NCI-H524 (cell line): ENCODE data around the gene CRYGB.
"Not testable (repeated sequence)": the region's sequence is repeated elsewhere in the genome, so short reads cannot be mapped to it uniquely, and the experiment has no call there.

Experiments
- DNase-seq, 2 experiments: peaks; one replicate each; lab custom pipeline; 2025; lab: John Stamatoyannopoulos, UW

CRYGB gene

DNA sequence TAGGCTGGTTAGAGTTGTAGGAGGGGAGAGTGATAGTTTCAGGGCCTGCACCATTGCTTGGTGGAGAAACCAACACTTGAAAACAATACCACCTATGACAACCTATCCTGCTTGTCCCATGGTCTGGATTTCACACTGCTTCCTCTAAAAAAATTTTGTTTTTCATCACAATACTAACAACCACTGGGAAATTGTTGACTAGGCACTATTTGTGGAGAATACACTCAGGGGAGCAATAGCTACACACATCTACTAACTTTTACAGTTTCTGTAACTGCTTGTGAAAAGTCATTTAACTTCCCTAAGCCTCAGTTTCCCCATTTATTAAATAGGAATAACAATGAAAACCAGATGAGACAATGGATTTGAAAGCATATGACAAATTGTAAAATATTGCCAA, 4.1 kb upstream of the CRYGB start:
- DNase-seq: no peak

DNA sequence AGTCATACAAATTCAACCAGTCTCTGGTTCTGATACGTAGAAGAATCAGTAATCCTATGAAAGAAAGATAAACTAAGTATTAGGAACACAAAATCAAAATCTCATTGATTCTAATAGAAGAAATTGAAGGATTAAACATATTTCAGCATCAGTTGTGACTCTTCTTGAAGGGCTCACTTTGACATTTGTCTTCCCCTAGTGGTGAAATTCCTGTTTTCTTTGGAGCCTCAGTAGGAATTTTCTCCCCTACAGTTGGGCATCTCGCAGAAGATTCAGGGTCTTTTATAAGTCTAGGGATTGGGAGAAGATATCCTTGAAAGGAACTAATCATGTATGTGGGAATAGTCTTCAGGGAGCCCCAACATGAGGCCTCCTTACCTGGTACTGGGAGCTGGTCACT, 2.8 kb upstream of the CRYGB start:
- no peak for DNase-seq

DNA sequence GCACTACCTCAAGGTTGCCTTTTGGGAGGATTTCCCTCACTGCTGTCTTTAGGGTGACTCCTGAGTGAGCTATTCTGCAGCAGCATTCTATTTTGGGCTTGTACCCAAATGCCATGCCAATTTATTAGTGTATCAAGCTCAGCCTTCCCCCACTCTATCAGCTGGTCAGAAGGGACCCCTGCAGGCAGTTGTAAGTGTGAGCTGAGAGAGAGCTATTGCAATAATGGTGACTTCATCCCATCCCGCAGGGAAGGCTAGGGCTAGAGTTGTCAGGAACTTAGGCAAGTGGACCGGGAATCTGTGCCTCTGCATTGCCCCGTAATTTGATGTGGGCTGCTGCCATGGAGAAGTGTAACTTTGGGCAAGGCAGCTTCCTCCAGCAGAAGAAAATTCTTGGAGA, 1.8 kb upstream of the CRYGB start:
- no peak for DNase-seq

DNA sequence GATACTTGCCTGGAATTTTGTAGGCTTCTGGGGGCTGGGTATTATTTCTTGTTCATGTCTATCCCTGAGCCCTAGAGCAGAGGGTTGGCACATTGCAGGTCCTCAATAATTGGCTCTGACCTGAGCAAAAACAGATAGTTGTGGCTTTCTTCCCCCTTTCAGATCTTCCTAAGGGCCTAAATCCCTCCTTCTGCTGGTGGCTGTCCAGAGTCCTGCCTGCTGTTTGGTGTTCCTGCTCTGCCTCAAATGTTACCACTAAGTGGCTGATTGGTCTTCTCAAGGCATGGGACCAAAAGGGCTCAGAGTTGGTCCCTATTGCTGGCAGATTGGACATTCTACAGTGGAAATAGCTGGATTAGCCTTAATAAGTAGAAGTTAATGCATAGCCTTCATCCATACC, 1.1 kb upstream of the CRYGB start:
- no peak for DNase-seq

DNA sequence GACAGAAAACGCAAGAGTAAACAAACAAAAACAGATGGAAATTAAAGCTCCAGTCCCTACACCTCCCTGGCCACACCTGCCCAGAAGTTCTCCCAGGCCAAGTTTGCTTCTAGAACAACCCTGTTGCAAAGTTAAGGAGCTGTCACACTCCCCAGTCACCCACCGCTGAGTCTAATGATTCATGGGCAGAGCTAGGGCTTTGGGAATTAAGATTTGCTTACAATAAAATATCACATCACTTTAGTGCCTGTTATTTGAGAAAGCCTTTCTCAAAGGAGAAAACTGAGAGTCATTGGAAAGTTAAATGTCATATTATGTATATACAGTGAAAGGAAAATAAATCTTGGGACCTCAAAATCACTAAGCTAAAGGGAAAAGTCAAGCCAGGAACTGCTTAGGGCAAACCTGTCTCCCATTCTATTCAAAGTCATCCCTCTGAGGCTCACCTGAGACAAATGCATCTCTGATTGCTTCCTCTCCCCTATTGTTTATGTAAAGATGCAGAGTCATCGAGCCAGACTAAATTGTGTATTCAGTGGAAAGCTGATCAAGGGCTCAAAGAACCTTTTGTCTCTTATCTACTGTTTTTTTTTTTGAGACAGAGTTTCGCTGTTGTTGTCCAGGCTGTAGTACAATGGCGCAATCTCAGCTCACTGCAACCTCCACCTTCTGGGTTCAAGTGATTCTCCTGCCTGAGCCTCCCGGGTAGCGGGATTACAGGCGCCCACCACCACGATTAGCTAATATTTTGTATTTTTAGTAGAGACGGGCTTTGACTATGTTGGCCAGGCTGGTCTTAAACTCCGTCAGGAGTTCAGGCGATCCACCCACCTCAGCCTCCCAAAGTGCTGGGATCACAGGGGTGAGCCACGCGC, 2.8 kb downstream of the CRYGB start:
- DNase-seq: no peak

DNA sequence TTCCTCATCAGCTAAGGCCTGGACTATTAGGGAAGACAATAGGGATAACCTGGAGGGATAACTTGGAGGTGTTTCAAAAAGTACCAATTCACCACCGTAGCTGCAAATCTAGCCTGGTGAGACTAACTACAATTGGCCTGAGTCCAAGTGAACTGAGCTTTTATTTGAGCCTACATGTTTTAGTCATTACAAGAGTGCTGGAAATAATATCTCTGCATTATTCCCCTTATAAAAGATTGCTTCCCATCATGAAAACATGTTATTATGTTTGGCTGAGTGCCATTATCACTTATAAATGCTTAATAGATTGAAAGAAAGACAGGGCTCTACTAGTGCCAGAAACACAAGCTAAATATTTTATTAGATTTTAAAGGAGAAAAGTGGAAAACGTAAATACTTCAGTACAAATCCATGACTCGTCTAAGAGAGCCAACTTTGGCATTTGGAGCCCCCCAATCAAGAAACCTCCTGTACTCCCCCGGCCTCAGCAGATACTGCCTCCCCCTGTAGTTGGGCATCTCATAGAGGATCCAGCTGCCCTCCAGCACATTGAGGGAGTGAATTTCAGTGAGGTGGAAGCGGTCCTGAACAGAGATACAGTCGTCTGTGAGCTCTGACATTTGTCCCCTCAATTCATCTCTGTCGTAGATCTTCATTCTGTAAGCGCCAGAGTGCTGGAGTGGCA, 3.6 kb downstream of the CRYGB start:
- no peak for DNase-seq

DNA sequence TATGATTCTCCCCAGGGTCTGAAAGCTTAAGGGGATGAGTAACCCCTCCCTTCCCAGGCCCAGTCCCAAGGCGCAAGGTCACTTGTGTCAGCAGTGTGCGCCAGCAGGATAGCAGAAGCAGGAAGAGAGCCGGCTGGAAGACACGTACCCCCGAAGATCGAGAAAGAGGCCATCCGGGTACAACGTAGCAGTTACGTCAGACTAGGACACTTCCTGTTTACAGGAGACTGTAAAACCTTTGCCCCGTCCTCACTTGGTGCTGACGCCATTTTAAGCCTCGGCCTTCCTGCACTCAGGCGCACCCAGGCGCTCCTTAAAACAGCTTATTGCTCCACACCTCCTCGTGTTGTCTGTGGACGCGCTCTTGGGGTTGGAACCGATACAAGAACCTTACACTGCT, 6.5 kb downstream of the CRYGB start:
- DNase-seq: no peak

DNA sequence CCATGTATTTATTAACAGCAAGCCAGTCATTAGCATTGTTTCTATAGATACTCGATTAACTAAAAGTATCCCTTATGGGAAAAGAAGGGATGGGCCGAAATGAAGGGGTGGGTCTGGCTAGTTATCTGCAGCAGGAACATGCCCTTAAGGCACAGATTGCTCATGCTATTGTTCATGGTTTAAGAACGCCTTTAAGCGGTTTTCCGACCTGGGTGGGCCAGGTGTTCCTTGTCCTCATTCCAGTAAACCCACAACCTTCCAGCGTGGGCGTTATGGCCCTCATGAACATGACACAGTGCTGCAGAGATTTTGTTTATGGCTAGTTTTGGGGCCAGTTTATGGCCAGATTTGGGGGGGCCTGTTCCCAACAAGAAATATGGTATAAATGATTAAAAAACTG, 7.6 kb downstream of the CRYGB start:
- not testable (repeated sequence) for DNase-seq

DNA sequence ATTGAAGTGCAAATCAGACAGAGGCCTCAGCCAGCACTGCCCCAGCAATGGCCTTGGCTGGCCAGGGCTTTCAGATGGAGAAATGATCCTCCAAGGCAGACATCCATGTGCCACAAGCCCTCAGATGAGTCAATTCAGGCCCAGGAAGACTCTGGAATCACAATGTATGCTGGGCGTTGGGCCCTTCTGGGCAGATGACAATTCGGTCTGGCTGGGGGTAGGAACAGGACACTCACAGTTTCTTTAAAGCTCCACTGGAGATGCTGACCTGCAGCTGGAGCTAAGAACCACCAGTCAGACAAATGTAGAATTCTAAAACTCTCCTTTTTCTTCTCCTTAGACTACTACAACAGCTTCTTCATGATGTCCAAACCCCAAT, 9.3 kb downstream of the CRYGB start:
- DNase-seq: no peak

DNA sequence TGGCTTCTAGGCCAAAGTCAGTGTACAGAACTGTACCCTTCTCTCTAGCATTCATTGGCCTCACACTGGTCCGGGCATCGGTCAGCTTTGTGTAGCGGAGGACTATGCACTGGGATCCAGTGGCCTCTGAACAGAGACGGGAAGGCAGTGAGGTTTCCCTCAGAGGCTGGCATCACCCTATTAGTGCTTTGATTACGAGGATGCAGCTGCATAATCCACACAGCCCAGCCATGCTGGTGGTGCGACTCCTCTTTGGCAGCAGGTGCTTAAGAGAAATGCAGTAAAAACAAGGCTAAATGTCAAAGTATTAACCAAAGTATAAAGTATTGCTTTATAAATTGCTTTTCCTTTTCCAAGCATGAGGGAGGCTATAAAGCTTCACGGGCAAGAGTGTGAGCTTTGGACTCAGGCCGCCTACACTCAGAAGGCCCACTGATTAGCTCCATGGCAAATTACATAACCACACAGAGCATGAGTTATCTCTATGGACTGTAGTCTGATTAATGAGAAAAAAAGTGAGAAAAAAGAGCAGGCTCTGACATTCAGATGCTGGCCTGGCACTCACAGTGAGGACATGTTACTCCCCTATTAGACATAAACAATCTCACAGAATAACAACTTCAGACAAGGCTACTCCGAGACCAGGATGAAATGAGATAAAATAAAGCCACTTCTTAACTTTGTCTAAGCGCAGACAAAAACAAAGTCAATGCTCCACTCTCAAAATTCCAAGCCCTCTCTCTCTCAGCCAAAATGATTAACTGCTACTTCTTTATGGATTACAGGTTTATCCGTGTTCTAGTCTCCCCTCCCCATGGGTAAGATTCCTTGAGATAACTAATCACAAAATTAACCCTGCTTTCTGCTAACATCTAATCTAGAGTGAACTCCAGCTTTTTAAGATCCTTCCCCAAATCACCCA, 9.9 kb downstream of the CRYGB start:
- DNase-seq: no peak

DNA sequence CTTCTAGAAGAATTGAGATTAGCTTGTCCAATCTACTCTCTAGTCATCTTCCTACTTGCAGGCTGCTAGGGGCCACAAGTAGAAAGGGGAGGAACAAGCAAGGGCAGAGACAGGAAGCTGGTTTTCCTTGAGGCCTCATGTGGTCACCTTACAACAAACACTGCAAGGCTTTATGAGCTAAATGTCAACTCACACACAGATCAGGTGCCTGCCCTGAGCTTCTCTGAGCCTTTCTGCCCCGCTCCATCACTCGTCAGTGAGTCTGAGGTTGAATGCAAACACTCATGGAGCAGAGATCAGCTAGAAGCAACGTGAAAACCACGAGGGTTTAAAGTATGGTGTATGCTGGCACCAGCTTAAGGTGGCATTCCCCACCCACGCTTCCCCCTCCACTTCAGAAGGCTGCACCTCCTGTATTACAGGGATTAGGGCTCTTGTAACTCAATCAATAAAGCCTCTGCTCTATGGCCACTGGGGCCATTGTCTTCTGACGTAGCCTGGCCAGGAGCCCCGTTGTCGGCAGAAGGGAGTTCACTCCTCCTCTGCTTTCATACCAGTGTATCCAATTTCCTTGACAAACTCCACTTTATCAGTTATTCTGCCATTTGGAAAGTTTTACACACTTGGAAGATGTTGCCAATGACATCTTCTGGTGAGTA, 10.9 kb downstream of the CRYGB start:
- DNase-seq: no peak

DNA sequence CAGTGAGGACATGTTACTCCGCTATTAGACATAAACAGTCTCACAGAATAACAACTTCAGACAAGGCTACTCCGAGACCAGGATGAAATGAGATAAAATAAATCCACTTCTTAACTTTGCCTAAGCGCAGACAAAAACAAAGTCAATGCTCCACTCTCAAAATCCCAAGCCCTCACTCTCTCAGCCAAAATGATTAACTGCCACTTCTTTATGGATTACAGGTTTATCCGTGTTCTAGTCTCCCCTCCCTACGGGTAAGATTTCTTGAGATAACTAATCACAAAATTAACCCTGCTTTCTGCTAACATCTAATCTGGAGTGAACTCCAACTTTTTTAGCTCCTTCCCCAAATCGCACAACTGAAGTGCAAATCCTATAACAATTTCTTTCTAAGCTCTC, 15.2 kb downstream of the CRYGB start:
- peak in 1 of 2 experiments; percentile 60 for DNase-seq

DNA sequence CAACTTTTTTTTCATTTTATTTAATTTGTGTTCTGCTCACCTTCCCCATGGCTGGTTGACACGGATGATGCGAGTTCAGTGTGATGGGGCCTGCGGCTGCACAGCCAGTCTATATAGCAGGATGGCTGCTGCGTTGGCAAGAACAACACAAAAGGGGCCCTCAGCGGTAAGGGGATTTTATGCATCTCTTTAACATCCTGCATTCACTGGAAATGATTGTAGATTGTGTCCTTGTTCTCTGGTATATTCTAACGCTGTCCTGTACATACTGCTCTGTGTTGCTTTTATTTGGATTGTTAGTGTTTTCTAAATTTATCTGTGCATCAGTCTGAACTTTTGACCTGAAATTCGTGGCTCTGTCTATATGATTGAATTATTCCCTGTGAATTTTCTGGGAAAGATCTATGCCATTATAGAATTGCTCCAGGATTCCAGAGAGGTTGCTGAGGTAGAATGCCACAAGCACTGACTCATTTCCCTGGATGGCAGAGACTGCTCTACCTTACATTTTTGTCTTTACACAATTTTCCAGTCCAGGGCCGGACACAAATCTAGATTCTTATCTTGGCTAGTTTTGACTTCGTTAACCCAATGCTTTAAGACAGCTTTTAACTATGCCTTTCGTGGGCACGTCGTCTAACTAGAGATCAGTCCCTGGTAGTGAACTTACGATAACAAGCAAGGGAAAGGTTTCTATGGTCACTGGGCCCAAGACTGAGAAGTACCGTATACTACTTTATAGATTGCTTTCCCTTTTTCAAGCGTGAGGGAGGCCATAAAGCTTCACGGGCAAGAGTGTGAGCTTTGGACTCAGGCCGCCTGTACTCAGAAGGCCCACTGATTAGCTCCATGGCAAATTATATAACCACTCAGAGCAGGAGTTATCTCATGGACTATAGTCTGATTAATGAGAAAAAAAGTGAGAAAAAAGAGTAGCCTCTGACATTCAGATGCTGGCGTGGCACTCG, 15.9 kb downstream of the CRYGB start, which contains the start of gene CRYGC:
CRYGC (minus strand) TSS at position 85 of the 968 bp plus-strand sequence; CDS start at position 49, 36 bp downstream.
- no peak for DNase-seq

DNA sequence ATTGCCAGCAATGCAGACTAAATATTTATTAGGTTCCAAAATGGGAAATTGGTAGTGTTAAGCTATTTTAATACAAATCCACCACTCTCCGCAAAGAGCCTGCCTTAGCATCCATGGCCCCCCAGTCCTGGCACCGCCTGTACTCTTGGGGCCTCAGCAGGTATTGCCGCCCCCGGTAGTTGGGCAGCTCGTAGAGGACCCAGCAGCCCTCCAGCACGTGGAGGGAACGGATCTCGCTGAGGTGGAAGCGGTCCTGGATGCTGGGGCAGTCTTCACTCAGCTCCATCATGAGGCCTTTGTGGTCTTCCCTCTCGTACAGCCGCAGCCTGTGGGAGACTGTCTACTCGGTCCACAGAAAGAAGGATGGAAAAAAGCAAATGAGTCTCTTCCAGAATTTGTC, 17.8 kb downstream of the CRYGB start:
- no peak for DNase-seq

DNA sequence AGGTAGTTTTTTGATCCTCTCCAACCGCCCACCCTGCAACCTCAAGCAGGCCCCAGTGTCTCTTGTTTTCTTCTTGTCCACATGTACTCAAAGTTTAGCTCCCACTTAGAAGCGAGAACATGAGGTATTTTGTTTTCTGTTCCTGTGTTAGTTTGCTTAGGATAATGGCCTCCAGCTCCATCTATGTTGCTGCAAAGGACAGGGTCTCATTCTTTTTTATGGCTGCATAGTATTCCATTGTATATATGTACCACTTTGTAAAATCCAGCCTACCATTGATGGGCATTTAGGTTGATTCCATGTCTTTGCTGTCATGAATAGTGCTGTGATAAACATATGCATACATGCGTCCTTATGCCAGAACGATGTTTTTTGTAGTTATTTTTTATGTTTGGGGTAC, 18.9 kb downstream of the CRYGB start:
- DNase-seq: no peak

DNA sequence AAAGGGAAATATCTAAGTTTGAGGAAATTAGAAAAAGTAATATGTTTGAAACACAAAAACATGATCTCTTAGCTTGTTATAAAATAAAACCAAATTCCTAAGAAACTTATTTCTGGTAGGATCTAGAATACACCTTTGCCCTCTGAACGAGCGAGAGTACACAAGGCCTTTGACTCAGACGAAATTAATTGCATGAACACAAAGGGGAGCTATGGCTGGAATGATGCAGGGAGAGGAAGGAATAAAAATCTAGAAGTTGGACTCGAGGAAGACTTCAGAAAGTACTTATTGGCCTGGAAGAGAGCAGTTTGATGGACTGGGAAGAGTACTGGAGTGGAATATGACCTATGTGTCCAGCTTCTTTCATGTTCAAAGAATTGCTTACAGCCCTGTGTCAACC, 20.7 kb downstream of the CRYGB start:
- DNase-seq: no peak

DNA sequence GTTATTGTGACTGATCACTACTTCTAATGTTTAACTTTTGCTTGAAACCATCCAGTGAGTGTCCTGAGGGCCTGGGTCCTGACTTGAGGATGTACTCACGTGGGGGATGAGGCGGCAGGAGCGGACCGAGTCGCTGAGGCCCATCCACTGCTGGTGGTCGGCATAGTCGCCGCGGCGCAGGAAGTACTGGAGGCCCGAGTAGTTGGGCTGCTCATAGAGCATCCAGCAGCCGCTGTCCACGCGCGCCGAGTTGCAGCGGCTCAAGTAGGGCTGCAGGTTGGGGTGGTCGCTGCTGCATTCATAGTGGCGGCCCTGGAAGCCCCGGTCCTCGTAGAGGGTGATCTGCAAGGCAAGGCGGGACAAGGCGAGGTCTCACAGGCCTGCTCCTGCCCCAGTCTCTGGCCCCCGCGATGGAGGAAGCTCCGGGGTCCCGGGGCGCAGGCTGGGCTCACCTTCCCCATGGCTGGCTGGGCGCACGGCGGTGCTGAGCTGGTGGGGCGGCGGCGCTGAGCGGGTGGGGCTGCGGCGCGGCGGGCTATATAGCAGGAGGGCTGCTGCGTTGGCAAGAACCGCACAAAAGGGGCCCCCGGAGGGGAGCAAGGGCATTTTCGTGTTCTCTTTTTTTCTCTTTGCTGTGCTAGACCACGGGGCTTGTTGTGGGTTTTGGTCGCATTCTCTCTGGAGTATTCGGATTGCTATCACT, 21.8 kb downstream of the CRYGB start, which contains the start of gene CRYGD:
CRYGD (minus strand) TSS at position 512 of the 703 bp plus-strand sequence; CDS start at position 461, 51 bp downstream.
- not testable (repeated sequence) for DNase-seq

DNA sequence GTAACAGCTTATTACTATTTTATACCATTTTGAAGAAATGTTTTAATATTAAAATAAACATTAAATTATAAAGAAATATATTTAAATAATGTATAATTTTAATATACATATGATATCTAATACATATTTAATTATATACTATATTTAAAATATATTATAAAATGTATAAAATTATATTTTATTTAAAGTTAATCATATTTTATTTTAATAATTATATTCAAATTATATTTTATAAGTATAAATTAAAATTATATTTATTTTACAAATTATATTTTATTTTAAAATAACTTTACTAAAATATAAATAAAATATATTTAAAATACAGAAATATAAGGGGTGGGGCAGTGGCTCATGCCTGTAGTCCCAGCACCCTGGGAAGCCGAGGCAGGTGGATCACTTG, 23.7 kb downstream of the CRYGB start:
- no peak for DNase-seq

DNA sequence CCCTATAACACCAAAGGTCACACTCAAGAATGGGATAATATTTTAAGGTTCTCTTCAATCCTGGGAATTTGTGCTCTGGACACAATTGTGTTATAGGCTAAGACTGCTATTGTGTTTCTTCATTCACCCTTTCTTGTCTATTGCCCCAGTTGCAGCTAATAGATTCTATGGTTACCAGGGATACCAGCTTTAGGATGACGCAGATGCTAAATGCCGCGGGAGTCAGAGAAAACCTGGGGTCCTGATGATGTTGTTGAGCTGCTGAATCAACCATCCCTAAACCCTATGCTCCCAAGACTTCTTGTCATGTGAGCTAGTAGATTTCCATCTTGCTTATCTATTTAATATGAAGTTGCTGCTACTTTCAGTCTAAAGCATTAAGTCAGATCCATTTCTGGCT, 27.0 kb downstream of the CRYGB start:
- no peak for DNase-seq

DNA sequence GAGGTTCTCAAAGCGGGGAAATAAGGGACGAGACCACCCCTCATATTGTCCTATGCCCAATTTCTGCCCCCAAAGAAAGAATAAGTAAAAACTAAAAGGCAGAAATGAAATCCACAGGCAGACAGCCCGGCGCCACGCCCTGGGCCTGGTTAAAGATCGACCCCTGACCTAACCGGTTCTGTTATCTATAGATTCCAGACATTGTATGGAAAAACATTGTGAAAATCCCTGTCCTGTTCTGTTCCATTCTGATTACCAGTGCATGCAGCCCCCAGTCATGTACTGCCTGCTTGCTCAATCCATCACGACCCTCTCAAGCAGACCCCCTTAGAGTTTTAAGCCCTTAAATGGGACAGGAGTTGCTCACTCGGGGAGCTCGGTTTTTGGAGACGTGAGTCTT, 28.6 kb downstream of the CRYGB start:
- not testable (repeated sequence) for DNase-seq
